ENCODE results near the gene EEF2KMT.

- TF ChIP-seq CTCF (IDR thresholded peaks at IDR 0.05; ENCODE audit: extremely low read depth in 1 of 2, insufficient read depth in 1 of 2, low read depth in 1 of 2, low read length in 2 of 2), result no peak
- TF ChIP-seq POLR2A (IDR thresholded peaks at IDR 0.05; ENCODE audit: low read depth, low read length), result no peak
- no peak for TF ChIP-seq POLR2AphosphoS5 (IDR thresholded peaks at IDR 0.05; ENCODE audit: insufficient read depth, low read depth, low read length)
- no peak for TF ChIP-seq MAX (IDR thresholded peaks at IDR 0.05; ENCODE audit: insufficient read depth, insufficient read length)
- no peak for TF ChIP-seq GATA2 (IDR thresholded peaks at IDR 0.05; ENCODE audit: insufficient read depth, insufficient read length, low read depth, low read length)
- TF ChIP-seq MYC (IDR thresholded peaks at IDR 0.05; ENCODE audit: low read depth, low read length), result no peak
Measured at GRCh38 chr16:5036228-5037156, 61.1 kb downstream of the EEF2KMT start.

Data from endothelial cell of umbilical vein (primary cell).